ENCODE data around the gene EYA3.

Gene EYA3, protein sequence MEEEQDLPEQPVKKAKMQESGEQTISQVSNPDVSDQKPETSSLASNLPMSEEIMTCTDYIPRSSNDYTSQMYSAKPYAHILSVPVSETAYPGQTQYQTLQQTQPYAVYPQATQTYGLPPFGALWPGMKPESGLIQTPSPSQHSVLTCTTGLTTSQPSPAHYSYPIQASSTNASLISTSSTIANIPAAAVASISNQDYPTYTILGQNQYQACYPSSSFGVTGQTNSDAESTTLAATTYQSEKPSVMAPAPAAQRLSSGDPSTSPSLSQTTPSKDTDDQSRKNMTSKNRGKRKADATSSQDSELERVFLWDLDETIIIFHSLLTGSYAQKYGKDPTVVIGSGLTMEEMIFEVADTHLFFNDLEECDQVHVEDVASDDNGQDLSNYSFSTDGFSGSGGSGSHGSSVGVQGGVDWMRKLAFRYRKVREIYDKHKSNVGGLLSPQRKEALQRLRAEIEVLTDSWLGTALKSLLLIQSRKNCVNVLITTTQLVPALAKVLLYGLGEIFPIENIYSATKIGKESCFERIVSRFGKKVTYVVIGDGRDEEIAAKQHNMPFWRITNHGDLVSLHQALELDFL

DNA sequence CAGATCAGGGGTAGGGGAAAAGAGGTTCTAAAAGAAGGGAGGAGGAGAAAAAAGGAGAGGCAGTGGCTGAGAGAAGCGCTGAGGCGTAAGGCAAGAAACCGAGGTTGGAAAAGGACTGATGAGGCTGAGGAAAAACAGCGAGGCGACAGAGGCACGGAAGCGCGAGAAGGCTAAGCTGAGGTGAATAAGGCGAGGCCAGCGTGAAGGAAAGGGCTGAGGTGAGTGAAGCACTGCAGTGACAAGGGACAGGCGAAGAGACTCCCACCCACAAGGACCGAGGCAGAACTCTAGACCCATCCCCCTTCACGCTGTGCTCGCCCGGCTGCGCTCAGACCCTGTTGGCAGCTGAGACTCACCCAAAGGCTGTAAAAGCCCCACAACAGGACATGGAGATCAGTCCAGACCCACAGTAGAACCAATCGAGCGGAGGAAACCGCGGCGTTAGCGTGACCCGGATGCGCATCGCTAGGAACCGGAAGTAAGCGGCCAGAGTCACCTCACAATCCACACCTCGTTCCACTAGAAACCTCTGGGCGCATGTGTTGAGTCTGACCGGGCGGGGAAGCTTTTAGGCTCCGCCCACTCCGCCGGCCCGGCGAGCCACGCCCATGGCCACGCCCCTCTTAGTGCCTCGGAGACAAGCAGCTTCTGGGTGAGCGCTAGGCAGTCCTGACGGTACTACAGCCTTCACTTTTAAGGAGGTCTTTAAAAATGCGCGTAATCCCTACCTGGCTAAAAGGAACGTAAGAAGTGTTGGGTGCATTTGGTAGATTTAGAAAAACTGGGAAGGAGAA is at the start of gene EYA3:
TSS of gene EYA3 (minus strand) at position 443 of the 794 bp plus-strand sequence. CDS start 30,584 bp downstream, outside the sequence.
- peak within 1 kb of the TSS; percentile 92 for H3K4me3 Mint-ChIP-seq

DNA sequence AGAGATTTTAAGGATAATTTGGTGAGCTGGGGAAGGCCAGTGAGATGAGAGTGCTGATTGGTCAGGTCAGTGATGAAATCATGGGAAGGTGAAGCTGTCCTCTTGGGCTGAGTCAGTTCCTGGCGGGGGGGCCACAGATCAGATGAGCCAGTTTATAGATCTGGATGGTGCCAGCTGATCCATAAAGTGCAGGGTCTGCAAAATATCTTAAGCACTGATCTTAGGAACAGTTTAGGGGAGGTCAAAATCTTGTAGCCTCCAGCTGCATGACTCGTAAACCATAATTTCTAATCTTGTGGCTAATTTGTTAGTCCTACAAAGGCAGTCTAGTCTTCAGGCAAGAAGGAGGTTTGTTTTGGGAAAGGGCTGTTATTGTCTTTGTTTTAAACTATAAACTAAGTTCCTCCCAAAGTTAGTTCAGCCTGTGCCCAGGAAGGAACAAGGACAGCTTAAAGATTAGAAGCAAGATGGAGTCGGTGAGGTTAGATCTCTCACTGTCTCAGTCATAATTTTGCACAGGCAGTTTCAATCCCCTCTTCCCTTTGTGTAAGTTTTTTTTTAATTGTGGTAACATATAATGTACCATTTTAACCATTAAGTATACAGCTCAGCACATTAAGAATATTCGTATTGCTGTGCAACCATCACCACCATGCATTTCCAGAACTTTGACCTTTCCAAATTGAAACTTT is 48.7 kb upstream of the EYA3 start:
- H3K36me3 Mint-ChIP-seq (ENCODE audit: low read depth): no peaks in the 10 kb centered on the region
- peaks cover 79% of the 10 kb centered on the region for H3K27me3 Mint-ChIP-seq (ENCODE audit: low read depth)
- H3K4me1 Mint-ChIP-seq (ENCODE audit: low read depth): no peaks in the 10 kb centered on the region
- no peak overlapping the region for H3K4me3 Mint-ChIP-seq
- H3K9me3 Mint-ChIP-seq: no peaks in the 10 kb centered on the region
- H3K27ac Mint-ChIP-seq: no peak overlapping the region
- DNase-seq (ENCODE audit: low spot score): no peak

More for the DNA sequence above, at the start of gene EYA3:
- H3K9me3 Mint-ChIP-seq: no peaks in the 10 kb centered on the region
- peaks cover 21% of the 10 kb centered on the region for H3K4me1 Mint-ChIP-seq (ENCODE audit: low read depth)
- peak within 1 kb of the TSS; percentile 92 for H3K27ac Mint-ChIP-seq
- DNase-seq (ENCODE audit: low spot score): peak; percentile 100
- H3K36me3 Mint-ChIP-seq (ENCODE audit: low read depth): no peaks in the 10 kb centered on the region
- H3K27me3 Mint-ChIP-seq (ENCODE audit: low read depth): peaks cover 7% of the 10 kb centered on the region

DNA sequence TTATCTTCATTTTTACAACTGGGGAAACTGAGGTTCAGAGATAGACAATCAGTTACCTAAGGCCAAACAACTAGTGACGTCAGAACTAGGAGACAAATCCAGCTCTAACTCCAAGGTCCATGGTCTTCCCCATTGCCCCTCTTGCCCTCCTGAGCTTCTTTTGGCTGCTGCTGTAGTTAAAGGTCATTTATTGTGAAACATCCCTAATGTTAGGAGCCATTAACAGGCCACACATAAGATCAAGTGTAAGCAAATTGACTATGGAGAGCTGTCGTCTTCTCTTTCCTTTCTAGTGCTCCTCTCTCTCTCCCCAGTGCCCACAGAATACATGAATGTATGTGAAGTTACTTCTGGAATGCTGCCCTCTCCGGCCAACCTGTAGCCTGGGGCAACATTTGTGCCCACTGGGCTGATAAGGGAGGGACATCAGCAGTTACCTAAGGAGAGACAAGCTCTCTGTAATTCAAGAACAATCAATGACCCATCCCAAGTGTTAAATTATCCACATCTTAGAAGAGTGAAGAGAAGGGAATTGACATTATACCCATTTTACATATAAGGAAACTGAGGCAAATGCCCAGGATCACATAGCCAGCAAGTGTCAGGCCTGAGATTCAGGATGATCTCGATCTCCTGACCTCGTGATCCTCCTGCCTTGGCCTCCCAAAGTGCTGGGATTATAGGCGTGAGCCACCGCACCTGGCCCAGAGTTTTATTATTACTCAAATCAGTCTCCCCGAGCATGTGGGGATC is 47.9 kb upstream of the EYA3 start:
- H3K9me3 Mint-ChIP-seq: no peaks in the 10 kb centered on the region
- no peak for DNase-seq (ENCODE audit: low spot score)
- no peaks in the 10 kb centered on the region for H3K36me3 Mint-ChIP-seq (ENCODE audit: low read depth)
- H3K4me1 Mint-ChIP-seq (ENCODE audit: low read depth): no peaks in the 10 kb centered on the region
- H3K4me3 Mint-ChIP-seq: no peak overlapping the region
- H3K27ac Mint-ChIP-seq: no peak overlapping the region
- peaks cover 78% of the 10 kb centered on the region for H3K27me3 Mint-ChIP-seq (ENCODE audit: low read depth)

DNA sequence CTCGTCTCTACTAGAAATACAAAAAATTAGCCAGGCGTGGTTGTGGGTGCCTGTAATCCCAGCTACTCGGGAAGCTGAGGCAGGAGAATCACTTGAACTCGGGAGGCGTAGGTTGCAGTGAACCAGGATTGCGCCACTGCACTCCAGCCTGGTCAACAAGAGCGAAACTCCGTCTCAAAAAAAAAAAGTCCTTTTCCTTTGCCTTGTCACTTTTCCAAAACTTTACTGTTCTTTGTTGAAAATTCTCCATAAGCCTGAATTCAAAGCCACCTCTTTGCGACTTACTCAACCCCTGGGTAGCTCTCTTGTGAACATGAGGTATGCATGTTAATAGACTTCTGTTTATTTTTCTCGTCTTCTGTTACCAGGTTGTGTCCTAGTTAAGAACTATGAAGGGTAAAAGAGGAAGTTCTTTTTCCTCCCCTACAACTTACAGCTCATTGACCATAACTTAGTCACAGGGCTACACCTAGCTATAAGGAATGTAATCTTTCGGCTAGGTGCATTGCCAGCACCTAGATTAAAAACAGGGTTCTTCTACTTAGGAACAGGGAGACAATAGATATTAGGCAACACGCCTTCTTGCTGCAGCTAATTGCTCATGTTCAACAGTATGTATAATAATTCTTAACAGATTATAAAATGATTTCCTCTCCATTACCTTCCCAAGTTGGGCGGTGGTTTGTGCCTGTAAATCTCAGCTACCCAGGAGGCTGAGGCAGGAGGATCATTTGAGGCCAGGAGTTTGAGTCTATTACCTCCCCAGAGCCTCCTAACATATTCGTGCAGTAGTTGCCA is 47.2 kb upstream of the EYA3 start:
- Mint-ChIP-seq H3K9me3 (no peaks in the 10 kb centered on the region), H3K27ac (no peak overlapping the region), H3K4me3 (no peak overlapping the region), H3K36me3 (ENCODE audit: low read depth) (no peaks in the 10 kb centered on the region), H3K27me3 (ENCODE audit: low read depth) (peaks cover 85% of the 10 kb centered on the region), H3K4me1 (ENCODE audit: low read depth) (no peaks in the 10 kb centered on the region)
- no peak for DNase-seq (ENCODE audit: low spot score)

DNA sequence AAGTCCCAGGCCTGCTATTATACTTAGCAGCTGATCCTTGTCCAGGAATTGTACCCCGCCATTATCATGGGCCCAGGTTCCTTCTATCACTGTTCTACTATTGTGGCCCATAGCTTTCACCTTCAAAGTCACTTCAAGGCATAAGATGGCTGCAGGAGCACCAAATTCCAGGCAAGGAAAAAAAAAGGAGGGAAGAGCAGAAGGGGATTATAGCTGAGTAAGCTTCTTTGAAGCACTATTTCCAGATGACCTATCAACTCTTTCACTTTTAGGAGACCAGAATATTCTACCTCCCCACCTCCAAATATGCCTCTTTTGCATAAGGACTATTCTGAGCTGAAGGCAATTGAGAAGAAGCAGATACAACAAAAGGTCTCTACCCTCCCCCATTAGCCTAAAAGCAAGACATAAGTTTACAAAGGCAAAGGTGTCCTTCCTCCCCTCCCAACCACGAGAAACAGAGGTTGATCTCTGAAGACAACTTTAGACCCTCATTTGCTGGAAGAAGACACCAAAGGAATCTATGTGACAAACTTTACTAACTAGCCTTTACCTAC is 46.3 kb upstream of the EYA3 start:
- no peaks in the 10 kb centered on the region for H3K36me3 Mint-ChIP-seq (ENCODE audit: low read depth)
- H3K27me3 Mint-ChIP-seq (ENCODE audit: low read depth): peaks cover 89% of the 10 kb centered on the region
- DNase-seq (ENCODE audit: low spot score): no peak
- H3K4me3 Mint-ChIP-seq: no peak overlapping the region
- no peaks in the 10 kb centered on the region for H3K4me1 Mint-ChIP-seq (ENCODE audit: low read depth)
- H3K27ac Mint-ChIP-seq: no peak overlapping the region
- no peaks in the 10 kb centered on the region for H3K9me3 Mint-ChIP-seq

DNA sequence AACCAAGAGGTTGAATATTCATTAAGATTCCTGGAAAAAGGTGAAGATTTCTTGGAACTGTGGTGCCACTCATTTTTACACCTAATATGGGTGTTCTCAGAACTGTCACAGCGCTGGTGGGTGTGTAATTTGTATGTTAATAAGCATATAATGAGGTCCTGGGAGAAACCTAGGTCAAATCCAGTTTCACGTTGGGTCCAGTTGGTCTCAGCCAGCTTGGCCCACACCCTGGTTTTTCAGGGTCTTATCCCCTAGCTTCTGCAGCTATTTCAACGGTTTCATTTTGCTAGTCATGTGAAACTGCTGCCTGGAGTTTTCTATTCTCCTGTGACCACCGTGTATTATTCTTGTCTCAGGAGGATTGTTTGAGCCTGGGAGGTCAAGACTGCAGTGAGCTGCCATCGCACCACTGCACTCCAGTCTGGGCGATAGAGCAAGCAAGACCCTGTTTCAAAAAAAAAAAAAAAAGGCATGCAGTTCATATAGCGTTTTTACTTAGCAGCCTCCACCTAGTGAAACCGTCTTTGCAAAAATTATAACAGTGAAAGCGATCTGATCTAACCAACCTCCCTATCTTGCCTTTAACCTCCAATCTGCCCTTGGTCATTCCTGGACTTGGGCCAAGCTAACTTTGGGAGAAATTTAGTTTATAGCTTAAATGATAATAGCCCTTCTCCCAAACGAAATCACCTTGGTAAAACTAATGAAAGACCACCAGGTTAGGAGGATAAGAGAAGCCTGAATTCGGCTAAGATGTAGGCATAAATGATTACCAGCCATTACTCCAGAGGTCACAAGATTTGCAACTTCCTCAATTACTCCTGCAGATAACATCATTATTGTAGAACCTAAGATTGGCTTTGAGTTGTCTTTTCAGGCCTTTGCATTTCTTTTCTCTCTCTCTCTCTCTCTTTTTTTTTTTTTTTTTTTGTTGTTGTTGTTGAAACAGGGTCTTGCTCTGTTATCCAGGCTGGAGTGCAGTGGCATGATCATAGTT is 44.1 kb upstream of the EYA3 start:
- Mint-ChIP-seq H3K27ac (no peak overlapping the region), H3K27me3 (ENCODE audit: low read depth) (peaks cover 89% of the 10 kb centered on the region), H3K36me3 (ENCODE audit: low read depth) (no peaks in the 10 kb centered on the region), H3K4me1 (ENCODE audit: low read depth) (no peaks in the 10 kb centered on the region), H3K4me3 (no peak overlapping the region), H3K9me3 (no peaks in the 10 kb centered on the region)
- DNase-seq (ENCODE audit: low spot score): no peak

DNA sequence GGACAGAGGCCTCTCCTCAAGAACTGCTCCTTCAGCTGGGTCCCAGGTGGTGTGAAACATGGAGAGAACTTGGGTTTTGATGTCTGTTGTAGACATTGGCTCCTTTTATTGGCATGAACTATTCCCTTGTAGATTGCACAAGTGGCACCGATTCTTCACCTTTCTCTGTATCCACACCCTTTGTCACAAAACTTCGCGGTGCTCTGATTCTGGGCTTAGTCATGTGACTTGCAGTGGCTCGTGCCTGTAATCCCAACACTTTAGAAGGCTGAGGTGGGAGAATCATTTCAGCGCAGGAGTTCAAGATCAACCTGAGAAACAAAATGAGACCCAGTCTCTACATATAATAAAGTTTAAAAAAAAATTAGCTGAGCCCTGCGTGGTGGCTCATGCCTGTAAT is 42.5 kb upstream of the EYA3 start:
- H3K36me3 Mint-ChIP-seq (ENCODE audit: low read depth): no peaks in the 10 kb centered on the region
- no peaks in the 10 kb centered on the region for H3K4me1 Mint-ChIP-seq (ENCODE audit: low read depth)
- no peak for DNase-seq (ENCODE audit: low spot score)
- H3K27ac Mint-ChIP-seq: no peak overlapping the region
- H3K9me3 Mint-ChIP-seq: no peaks in the 10 kb centered on the region
- H3K27me3 Mint-ChIP-seq (ENCODE audit: low read depth): peaks cover 83% of the 10 kb centered on the region
- H3K4me3 Mint-ChIP-seq: no peak overlapping the region

DNA sequence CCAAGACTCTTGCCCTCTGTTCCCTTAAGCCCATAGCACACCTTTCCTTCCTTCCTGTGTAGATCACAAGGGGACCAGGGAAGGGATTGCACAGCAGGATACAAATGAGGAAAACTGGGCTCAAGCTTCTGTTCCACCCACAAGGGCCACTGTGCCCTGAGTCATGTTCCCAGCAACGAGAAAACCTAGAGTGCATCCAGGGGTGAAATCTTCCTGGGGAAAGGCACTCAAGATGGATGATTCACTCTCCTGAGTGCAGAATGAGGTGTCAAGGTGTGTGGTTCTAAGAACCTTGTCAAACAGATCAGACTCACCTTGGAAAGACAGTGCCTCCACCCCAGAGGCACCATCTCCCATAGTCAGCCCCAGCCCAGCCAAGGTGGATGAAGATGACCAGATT is 40.7 kb upstream of the EYA3 start:
- Mint-ChIP-seq H3K36me3 (ENCODE audit: low read depth) (no peaks in the 10 kb centered on the region), H3K4me3 (no peak overlapping the region), H3K27ac (no peak overlapping the region), H3K4me1 (ENCODE audit: low read depth) (no peaks in the 10 kb centered on the region), H3K27me3 (ENCODE audit: low read depth) (peaks cover 73% of the 10 kb centered on the region), H3K9me3 (no peaks in the 10 kb centered on the region)
- DNase-seq (ENCODE audit: low spot score): no peak

DNA sequence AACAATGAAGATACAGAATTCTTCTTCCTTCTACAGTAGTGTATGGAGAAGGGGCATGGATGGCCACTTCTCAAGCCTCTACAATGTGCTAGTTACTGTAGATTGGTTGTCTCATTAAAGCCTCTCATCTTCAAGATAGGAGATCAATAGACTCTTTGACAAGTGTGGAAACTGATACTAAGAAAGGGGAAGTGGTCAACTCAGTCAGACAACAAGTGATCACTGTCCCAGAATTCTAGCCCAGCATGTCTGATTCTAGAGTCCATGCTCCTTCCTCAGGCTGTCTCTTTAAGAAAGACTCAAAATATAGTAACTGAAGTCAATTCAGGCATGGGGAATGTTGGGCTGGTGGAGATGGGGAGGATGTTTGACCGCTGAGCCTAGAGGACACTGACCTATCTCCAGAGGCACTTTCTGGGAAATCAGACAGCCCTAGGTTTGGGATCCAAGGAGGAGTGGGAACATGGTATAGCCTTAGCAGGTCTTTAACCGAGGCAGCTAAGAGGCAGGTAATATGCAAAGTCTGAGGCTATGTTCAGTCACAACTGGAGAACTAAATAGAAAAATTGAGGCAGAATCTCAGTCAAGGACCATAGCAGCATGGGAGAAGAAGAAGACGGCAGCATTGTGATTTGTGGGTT is 39.3 kb upstream of the EYA3 start:
- H3K4me3 Mint-ChIP-seq: no peak overlapping the region
- H3K4me1 Mint-ChIP-seq (ENCODE audit: low read depth): no peaks in the 10 kb centered on the region
- H3K27me3 Mint-ChIP-seq (ENCODE audit: low read depth): peaks cover 67% of the 10 kb centered on the region
- no peaks in the 10 kb centered on the region for H3K36me3 Mint-ChIP-seq (ENCODE audit: low read depth)
- no peak overlapping the region for H3K27ac Mint-ChIP-seq
- H3K9me3 Mint-ChIP-seq: no peaks in the 10 kb centered on the region
- no peak for DNase-seq (ENCODE audit: low spot score)

DNA sequence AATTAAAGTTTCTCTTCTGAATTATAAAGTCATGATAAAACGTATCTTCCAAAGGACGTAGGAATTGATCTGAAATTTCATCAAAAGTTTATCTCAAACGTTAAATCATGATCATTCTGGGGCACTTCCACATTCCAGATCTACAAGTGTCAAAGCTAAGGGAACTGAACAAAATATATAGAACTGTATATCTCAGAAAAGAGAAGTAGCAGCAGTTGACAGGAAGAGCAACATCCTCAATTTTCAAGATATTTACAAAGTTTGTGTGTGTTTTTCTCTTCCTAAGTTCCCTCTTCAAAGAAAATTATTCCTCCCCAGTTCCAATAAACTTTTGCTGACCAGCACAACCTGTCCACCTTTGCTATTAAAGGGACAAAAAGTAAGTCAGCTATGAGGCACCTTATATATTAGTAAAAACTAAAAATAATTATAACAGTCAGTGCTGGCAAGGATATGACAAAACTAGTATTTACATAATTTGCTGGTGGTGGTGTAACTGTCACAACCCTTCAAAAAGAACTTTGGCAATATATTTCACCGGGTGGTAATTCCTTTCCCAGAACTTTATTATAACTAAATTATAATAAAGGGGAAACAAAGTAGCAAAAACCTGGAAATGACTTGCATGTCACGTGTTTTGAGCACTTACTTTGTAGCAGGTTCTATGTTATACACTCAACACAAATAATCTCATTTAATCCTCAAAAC is 38.5 kb upstream of the EYA3 start:
- H3K36me3 Mint-ChIP-seq (ENCODE audit: low read depth): no peaks in the 10 kb centered on the region
- H3K27me3 Mint-ChIP-seq (ENCODE audit: low read depth): peaks cover 60% of the 10 kb centered on the region
- H3K4me3 Mint-ChIP-seq: no peak overlapping the region
- H3K27ac Mint-ChIP-seq: no peak overlapping the region
- no peaks in the 10 kb centered on the region for H3K9me3 Mint-ChIP-seq
- DNase-seq (ENCODE audit: low spot score): no peak
- H3K4me1 Mint-ChIP-seq (ENCODE audit: low read depth): no peaks in the 10 kb centered on the region

DNA sequence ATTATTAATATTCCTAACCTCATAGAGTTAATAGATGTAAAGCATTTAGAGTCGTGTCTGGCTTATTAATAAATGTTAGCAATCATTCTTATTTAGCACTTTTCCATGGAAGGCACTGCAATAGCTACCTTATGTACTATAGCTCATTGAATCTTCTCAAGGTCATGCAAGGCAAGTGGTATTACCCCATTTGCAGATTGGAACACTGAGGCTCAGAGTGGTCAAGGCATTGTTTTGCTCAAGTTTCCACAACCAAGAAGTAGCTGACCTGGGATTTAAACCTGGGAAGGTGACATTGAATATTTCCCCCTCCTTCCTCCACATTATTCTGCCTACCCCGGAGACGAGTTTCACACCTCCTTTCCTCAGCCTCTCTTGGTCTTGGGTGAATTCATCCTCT is 37.8 kb upstream of the EYA3 start:
- Mint-ChIP-seq H3K36me3 (ENCODE audit: low read depth) (no peaks in the 10 kb centered on the region), H3K4me3 (no peak overlapping the region), H3K27ac (no peak overlapping the region), H3K4me1 (ENCODE audit: low read depth) (no peaks in the 10 kb centered on the region), H3K9me3 (no peaks in the 10 kb centered on the region), H3K27me3 (ENCODE audit: low read depth) (peaks cover 55% of the 10 kb centered on the region)
- no peak for DNase-seq (ENCODE audit: low spot score)

All from T-helper 2 cell treated with Interferon-gamma antibody and Interleukin-4, amounts not matched to agents 5 μg/mL and 100 μg/mL, for 36 hours (primary cell).